A172 (cell line): ENCODE results near the gene KSR1. TPM values are rescaled to one million over a fixed set of nuclear protein-coding genes. Genes with fewer than 3 reads are reported as not detected.

Experiments
- DNase-seq: peaks from one replicate; pipeline ENCODE4 v3.0.0-alpha.2; 2015; ENCODE audit warnings: low spot score
- total RNA-seq: library from RNA; depleted of rRNA; stranded (reverse); fragments of >200 nt; shearing (Covaris generic); gene quantifications from 2 replicates; pipeline ENCODE4 v1.2.3, GENCODE V29; 2014

Gene KSR1
- total RNA-seq, 1 experiment from 2014 or later: 2.9 TPM

DNA sequence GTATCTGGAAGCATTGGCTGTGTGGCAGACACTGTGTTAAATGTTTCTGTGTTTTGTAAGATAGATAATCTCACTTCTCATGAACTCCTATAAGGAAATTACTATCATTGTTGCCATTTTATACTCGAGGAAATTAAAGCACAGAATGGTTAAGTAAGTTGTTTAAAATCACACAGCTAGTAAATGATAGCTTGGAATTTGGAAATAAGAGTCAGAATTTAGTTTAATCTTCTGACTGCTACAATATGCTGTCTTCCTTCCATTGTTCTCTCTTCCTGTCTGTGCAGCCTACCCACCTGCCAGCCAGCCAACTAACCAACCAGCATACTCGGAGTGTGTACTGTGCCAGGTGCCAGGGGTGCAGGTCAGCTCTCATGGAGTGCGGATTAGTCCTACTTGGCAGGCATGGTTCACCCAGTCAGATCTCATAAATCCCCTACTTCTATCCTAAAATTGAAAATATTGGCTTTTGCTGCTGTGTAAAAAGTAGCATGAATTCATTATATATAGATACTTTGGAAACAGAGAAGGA, 94.8 kb downstream of the KSR1 start:
- no peak for DNase-seq

DNA sequence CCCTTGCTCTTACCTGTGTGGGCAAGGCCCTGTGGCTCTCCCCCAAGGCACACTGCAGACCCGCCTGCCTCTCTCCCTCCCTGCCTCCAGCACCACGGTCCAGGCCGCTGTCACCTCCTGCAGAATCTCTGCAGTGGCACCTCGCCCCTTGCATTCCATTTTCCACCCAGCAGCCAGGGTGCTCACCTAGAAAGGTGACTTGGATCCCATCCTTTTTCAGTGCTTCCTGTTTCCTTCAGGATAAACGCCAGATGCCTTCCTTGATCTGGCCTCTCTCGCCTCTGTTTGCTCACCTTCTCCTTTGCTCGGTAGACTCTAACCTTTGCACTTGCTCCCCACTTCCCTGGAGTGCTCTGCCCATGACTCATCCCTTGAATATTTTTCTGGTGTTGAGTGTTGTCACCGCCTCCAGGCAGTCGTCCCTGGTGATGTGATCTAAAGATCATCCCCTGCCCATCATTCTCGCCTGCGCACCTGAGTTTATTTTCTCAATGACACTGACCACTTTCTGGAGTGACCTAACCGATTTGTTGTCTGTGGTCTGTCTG, 95.5 kb downstream of the KSR1 start:
- peak; percentile 84 for DNase-seq

DNA sequence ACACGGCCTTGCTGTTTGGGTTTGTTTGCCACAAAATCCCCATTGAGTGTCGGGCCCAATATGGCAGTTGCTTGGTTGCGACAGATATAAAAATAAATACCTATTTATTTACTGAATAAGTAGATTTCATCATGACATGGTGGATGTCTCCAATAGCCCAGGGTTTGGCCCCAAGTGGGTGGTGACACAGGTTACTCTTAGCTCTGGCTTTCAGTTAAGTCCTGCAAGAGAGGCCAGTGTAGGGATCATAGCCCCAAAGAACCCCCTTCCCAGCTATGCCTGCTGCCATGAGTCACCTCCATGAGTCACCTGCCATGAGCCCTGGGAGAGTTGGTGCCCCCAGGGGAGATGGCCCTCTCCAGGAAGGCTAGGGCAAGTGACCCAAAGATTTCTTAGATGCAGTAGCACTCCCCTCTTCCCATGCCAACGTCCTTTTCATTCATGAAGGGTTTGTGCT, 96.1 kb downstream of the KSR1 start:
- peak; percentile 92 for DNase-seq

DNA sequence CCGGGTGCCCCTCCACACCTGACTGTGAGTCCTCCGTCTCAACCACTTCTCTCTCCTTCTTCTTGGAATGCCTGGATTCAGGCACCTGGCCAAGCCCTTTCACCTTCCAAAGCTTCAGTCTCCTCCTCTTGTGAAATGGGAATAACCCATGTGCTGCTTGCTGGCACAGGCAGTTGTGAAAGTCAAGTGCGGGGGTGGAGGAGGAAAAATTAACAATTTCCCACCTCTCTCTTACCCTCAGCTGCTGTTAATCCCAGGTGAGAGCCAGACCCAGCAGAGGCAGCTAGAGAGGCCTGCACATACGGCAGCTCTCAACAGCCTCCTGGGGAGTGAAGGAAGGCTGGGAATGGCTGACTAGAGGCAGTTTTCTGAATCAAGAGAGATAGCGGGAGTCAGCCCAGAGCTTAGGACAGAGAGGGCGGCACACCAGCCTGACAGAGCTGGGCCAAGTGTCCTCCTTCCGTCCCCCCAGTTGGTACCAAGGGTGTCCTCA, 96.8 kb downstream of the KSR1 start:
- DNase-seq: no peak

DNA sequence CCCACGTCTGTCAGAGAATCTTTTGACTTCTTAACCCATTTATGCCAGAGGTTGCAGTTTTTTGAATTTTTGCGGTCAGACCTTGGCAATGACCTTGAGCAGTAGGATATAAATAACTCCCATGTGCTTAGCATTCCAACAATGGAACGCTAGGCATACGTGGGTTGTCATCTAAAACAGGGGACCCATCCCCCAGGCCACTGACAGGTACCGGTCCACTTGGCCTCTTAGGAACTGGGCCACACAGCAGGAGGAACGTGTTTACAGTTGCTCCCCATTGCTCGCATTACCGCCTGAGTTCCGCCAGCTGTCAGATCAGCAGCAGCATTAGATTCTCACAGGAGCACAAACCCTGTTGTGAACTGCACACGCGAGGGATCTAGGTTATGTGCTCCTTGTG, 97.9 kb downstream of the KSR1 start:
- DNase-seq: no peak

DNA sequence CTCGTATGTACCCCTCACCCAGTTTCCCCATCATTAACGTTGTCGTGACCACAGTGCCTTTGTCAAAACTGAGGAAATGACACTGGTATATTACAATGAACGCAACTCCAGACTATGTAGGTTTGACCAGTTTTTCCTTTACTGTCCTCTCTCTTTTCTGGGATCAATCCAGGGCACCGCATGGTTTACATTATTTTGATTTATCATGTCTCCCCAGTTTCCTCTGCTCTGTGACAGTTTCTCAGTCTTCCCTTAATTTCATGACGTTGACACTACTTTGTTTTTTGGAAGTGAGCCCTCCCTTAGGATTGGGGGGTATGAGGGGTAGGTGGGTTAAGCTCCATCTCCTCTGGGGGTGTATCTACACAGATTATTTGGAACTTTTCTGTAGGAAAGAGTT, 98.7 kb downstream of the KSR1 start:
- no peak for DNase-seq

DNA sequence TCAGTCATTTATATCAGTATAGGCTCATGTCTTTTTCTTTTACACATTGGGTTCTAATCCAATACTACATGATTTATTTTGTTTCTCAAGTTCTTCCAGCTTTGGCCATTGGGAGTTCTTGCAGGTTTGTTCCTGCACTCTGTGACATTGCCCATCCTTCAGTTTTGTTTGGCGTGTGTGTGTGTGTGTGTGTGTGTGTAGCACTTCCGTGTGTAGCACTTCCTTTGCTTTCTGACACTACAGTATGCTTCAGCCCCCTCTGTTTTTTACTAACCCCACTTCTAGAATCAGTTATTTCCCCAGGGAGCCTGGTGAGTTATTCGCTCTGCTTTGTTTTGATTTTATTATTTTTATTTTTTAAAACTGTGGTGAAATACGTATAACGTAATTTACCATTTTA, 99.1 kb downstream of the KSR1 start:
- DNase-seq: no peak

DNA sequence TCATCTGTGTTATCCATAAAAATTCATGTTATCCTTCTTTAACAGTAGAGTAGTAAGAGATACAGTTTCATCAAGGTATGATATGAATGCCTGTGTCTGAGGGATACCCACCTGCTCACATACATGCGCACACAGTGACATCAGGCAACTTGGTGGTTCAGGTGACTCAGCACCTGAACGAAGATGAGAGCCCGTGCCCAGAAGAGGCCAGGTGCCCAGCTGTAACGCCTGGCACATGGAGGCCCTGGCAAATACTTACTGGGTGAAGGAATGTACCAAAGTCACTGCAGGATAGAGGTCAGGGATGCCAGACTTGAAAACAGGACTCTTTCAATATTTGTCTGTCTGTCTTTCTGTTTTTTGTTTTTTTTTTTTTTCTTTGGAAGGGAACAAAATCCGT, 102.1 kb downstream of the KSR1 start:
- no peak for DNase-seq

DNA sequence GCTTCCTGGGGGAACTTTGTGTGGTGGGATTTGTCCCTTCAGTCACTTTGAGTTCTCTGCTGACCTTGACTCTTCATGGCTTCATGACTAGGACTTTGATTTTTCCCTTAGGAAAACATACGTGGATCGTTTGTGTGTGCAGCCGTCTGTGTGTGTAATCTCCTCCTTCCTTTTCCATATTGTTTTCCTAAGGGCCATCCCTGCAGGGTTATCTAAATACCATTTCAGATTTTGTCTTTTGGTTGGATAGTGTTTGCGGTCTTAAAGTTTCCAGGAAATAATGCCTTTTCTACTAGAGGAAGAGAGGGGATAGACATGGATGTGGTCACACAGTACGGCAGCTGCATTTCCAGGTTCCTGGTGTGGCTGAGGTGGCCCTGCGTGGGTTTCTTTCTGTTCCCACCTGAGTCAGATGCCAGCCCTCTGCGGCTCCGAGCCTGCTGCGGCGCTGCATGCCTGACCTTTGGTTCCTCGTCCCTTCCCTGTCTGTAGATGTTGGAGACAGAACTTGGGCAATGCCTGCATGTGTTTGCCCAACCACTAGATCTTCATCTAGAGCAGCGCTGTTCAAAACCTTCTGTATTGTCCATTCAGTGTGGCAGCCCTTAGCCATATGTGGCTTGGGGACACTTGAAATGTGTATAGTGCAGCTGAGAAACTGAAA, 102.7 kb downstream of the KSR1 start:
- no peak for DNase-seq

DNA sequence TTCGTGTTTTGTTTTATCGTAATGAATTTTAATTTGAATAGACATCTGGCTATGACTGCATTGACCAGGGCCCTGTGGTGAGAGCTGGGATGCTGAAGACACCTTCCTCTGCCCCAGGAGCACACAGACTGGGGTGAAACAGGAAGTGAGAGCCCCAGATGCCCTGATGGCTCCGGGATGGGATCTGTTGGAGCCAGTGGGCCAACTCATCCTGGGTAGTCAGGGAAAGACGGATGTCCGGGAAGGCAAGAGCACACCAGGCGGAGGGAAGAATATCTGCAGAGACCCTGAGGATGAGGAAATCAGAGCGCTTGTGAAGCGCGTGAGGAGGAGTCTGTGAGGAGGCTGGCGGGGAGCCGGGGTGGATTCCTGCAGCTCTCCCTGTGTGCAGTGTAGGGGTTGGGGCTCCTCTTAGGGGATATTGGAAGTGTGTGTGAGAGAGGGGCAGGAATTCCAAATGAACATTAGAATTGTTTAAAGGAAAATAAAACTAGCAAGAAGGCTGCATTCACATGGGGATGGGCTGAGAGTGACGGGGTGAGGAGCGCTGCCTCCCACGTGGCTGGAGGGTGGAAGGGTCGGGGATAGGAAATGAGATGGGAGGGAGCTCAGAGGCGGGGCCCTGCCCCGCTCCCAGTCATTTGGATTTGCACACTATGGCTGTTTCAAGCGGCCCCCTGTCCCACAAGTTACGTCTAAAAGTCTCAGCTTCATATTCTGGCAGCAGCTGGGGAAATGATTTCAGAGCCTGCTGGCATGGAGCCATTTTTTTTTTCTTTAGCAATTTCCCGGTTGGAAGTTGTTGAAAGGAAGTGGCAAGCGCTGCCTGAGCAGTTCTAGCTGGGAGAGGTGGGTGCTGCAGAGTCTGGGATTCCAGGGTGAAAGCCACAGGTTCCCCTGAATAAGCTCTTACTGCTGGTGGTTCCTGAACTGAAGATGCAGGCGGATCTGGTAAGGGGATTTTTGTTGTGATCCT, 103.5 kb downstream of the KSR1 start:
- DNase-seq: peak; percentile 73

DNA sequence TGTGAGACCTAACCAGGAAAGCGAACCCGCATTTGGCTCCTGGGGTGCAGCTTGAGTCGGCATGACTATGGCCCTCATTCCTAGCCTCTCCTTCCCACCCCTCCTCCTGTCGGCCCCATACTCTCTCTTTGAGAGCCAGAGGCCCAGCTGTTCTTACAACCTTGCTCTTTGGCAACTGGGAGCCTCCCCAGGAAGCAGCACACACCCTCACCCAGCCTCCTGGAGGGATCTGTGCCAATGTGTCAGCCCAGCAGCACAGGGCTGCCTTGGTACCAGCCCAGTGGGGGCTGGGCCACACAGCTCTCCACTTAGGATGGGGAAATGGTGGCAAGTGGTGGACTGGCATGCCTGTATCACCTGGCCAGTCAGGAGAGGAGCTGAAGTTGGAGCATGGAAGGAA, 104.4 kb downstream of the KSR1 start:
- no peak for DNase-seq

DNA sequence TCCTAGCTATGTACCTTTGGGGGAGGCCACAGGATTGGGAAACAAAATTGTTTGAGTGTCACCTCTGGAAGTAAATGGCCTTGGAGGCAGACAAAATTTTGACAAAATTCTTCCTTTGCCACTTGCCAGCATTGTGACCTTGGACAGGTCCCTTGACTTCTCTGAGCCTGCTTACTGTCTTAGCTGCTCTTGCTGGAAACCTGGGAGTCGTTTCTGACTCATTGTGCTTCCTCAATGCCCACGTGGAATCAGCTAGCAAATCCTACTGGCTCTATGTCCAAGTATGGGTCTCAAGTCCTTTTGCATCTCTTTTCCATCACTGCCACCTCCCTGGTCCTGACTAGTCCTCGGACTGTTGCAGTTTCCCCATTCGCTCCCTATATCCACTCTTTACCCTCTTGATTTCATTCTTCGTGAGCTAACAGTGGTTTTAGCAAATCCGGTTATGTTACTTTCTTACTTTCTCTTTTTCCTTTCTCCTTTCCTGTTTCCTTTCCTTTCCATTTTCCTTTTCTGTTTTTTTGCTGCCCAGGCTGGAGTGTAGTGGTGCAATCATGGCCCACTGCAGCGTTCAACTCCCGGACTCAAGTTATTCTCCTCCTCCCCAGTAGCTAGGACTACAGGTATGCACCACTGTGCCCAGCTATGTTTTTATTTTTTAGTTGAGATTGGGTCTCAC, 106.7 kb downstream of the KSR1 start:
- DNase-seq: no peak

DNA sequence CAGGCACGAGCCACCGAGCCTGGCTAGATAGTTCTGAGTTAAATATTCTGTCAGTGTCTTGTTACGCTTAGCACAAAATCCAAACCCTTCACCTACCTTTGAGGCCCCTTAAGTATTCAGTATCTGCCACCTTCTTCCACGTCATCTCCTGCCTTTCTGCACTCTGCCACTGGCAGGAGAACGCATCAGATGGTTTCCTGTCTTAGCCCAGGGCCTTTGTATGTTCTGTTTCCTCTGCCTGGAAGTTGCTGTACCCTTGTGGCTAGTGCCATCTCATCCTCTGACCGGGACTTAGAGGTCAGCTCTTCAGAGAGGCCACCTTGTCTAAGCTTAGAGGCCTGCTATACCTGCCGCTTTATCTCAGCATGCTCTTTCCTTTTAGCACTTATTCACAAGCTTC, 107.3 kb downstream of the KSR1 start:
- no peak for DNase-seq

DNA sequence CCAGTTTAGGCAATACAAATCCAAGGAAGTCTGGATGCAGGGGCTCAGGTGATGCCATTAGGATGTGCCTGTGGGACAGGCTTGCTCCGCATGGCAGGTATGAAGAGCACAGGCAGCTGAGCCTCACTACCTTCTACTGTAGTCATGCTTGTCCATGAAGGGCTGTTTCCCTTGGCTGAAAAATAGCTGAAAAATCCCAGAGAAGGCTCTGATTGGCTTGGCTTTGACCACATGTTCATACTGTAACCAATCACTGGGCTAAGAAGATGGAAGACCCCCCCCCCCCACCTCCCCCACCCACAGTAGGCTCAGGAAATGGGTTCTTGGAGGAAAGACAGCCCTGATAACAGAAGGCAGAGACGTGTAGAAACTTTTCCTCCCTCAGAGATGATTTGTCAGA, 108.2 kb downstream of the KSR1 start:
- DNase-seq: no peak

DNA sequence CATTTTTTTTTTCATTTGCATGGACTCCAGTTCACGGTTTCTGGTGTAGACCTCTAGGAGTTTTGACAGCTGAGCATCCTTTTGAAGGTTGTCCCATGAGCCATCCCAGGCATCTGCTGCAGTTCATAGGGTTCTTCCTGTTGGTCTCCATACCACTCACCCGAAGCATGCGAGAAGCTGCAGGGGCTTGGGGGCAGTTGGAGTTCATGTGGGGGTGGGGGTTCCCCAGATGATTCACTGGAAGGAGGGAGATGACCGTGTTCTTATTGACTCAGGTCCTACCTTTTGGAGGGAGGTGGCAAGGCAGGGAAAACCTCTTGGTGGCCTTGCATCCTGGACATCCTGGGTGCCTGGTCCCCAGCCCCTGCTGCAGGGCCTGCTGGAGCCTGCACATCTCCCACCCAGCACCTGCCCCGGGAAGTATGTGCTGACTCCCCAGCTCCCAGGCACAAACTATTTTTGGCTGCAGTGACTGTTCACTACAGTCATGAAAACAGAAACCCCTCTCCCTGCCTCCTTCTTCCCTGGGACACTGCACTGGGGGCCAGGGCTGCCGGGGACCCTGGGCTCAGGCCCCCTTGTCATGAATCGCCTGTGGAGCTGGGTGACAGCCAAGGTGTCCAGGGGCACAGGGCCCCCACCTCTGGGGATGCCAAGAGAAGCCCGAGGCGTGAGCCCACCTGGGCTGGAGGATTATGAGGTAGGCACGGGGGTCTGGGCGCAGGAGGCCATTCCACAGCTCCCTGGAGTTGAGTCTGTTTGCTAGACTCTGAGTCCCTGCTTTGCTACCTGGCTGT, 109.8 kb downstream of the KSR1 start:
- DNase-seq: no peak

DNA sequence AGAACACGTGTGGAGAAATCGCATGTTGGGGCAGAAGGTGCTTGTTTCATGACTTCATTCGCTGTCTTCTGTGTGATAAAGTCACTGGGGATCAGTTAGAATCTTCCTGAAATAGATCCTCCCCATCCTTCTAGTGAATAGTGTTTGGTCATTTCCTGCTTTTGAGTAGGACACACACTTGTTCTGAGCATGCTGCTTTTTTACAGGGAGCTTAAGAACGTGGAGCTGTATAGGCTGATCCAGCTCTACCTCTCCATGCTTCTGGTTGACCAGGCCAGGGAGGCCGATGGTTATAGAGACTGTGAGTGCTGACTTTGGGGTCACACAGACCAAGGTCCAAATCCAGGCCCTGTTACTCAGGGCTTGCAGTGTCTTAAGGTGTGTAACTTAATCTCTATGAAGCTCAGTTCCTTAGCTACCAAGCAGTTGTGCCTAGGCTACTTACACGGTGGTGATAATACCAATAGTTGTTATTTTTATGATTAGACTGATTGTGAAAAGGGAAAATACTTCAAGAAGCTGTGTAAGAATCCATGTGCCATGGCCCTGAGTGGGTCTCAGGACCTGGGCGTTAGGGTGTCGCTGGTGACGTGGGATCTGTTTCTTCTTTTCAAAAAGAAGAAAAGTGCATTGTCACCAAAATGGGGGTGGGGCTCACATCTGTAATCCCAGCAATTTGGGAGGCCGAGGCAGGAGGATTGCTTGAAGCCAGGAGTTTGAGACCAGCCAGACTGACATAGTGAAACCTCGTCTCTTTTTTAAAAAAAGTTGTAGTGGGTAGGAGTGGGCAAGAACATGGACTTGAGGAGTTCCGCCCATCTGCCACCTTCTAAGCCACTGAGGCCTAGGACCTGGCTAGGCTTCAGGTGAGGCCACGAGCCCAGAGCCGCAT, 110.7 kb downstream of the KSR1 start:
- no peak for DNase-seq

DNA sequence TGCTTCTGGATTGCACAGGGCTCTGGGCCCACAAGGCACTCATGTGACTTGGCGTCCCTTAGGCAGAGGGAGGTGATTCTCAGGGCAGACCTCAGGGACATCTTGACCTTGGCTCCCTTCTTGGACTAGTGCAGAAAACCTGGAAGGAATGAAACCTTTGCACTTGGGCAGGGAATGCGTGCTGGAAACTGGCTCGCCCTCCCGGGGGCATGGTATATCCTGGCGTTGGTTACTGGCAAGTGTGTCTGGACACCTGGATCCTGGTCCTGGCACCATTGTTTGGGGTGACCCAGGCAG, 111.3 kb downstream of the KSR1 start:
- DNase-seq: no peak

DNA sequence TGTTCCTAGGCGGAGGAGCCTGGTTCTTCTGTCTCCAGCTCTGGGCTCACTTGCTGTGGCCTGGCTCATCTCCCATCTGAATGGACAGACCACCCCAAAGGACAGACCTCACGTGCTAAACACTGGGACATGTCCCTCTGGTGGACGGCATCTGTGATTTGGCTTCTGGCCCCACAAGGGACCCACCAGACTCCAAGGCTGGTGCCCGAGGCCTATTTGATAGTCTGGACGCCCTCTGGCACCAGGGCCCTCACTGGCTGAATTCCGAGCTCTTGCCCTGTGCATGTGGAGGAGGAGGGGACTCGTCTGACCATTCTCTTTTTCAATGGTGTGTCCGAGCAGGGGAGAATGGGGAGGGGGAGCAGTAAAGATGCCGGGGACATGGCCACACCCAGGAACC, 112.0 kb downstream of the KSR1 start:
- DNase-seq: no peak

DNA sequence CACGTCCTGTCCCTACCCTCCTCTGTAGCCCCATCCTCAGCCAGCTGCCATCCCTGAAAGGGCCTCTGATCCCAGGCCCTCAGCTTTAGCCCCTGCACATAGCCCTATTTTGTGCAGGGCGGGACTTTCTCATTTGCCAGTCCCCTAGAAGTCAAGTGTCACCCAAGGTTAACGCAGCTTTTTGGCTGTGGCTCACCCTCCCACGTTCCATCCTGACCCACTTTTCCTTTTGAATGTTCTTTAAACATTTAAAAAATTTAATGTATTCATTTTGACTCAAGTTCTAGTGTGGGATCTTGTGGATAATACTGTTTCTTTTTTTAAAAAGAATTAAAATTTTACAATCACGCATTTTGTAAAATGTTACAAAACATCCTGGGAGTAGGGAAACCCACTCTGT, 112.6 kb downstream of the KSR1 start:
- no peak for DNase-seq

DNA sequence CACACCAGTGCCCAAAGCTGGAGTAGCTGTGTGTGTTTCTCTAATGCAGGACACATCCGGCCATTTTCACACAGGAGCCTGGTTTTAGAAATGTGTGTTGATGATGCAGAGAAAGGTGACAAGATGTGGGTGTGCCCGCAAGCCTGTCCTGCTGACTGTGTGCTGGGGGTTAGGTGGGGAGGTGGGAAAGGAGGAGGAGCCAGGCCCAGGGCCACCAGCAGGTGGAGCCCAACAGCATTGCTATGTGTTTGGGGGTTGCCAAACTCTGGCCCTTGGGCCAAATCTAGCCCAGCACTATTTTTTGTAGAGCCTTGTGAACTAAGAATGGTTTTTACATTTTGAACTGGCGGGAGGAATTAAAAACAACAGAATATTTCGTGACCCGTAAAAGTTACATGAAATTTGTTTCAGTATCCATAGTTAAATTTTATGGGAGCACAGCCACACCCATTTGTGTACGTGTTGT, 113.0 kb downstream of the KSR1 start:
- no peak for DNase-seq
